H9 (cell line): ENCODE measurements around the gene RAB9A. TPM values are rescaled to one million over a fixed set of nuclear protein-coding genes. Genes with fewer than 3 reads are reported as not detected.

Source experiments
- DNase-seq: peaks from one replicate; pipeline ENCODE4 v3.0.0-alpha.2; 2017
- H2AFZ ChIP-seq: one replicate; pipeline ENCODE4 v1.6.1; 2013; ENCODE audit warnings: mild to moderate bottlenecking, low read length, control low read depth, moderate library complexity
- H2AK5ac ChIP-seq: 2 replicates; pipeline ENCODE4 v1.6.1; 2013; ENCODE audit warnings: low read length, control low read depth, mixed read lengths; ENCODE audit not compliant: insufficient read length
- H2BK120ac ChIP-seq: one replicate; pipeline ENCODE4 v1.6.1; 2013; ENCODE audit warnings: low read depth, mild to moderate bottlenecking, low read length, control low read depth, inconsistent platforms; ENCODE audit not compliant: poor library complexity, severe bottlenecking
- H2BK12ac ChIP-seq: 2 replicates; pipeline ENCODE4 v1.6.1; 2013; ENCODE audit warnings: low read length, control low read depth, mixed read lengths, low read depth; ENCODE audit not compliant: insufficient read length
- H2BK15ac ChIP-seq: 2 replicates; pipeline ENCODE4 v1.6.1; 2013; ENCODE audit warnings: low read depth, low read length, control low read depth
- H2BK20ac ChIP-seq: one replicate; pipeline ENCODE4 v1.6.1; 2013; ENCODE audit warnings: low read depth, mild to moderate bottlenecking, low read length, control low read depth, inconsistent platforms; ENCODE audit not compliant: poor library complexity, severe bottlenecking
- H2BK5ac ChIP-seq: 2 replicates; pipeline ENCODE4 v1.6.1; 2013; ENCODE audit warnings: low read length, control low read depth, mixed read lengths; ENCODE audit not compliant: insufficient read length
- H3K14ac ChIP-seq: 2 replicates; pipeline ENCODE4 v1.6.1; 2013; ENCODE audit warnings: low read length, control low read depth; ENCODE audit not compliant: insufficient read depth
- H3K18ac ChIP-seq: 2 replicates; pipeline ENCODE4 v1.6.1; 2013; ENCODE audit warnings: low read depth, mild to moderate bottlenecking, mixed read lengths, low read length, control low read depth; ENCODE audit not compliant: insufficient read length
- H3K23ac ChIP-seq: 2 replicates; pipeline ENCODE4 v1.6.1; 2013; ENCODE audit warnings: low read length, control low read depth, mixed read lengths, low read depth; ENCODE audit not compliant: insufficient read length
- H3K23me2 ChIP-seq: 2 replicates; pipeline ENCODE4 v1.6.1; 2013; ENCODE audit warnings: low read depth, mild to moderate bottlenecking, mixed read lengths, low read length, control low read depth; ENCODE audit not compliant: insufficient read length, poor library complexity, severe bottlenecking
- H3K27ac ChIP-seq: 2 replicates; pipeline ENCODE4 v1.5.1; 2013; ENCODE audit warnings: low read length, control low read depth, mixed read lengths, low read depth; ENCODE audit not compliant: insufficient read length
- H3K27me3 ChIP-seq: 2 replicates; pipeline ENCODE4 v1.6.1; 2013; ENCODE audit warnings: low read length, control low read depth, inconsistent platforms; ENCODE audit not compliant: insufficient read depth
- H3K4ac ChIP-seq: 2 replicates; pipeline ENCODE4 v1.6.1; 2013; ENCODE audit warnings: low read depth, mild to moderate bottlenecking, control low read depth, inconsistent platforms, low read length, moderate library complexity
- H3K4me1 ChIP-seq: 2 replicates; pipeline ENCODE4 v1.6.1; 2013; ENCODE audit warnings: low read length, control low read depth, inconsistent platforms; ENCODE audit not compliant: insufficient read depth
- H3K4me2 ChIP-seq: 2 replicates; pipeline ENCODE4 v1.6.1; 2013; ENCODE audit warnings: low read length, control low read depth, mixed read lengths; ENCODE audit not compliant: insufficient read length, insufficient read depth
- H3K56ac ChIP-seq: 2 replicates; pipeline ENCODE4 v1.6.1; 2013; ENCODE audit warnings: low read depth, mild to moderate bottlenecking, mixed read lengths, low read length, control low read depth; ENCODE audit not compliant: insufficient read length
- H3K79me1 ChIP-seq: 2 replicates; pipeline ENCODE4 v1.6.1; 2013; ENCODE audit warnings: low read depth, mild to moderate bottlenecking, moderate library complexity, low read length, control low read depth, inconsistent platforms; ENCODE audit not compliant: insufficient read depth, poor library complexity, severe bottlenecking
- H3K79me2 ChIP-seq: 2 replicates; pipeline ENCODE4 v1.6.1; 2013; ENCODE audit warnings: low read length, control low read depth, inconsistent platforms; ENCODE audit not compliant: insufficient read depth
- H3K9ac ChIP-seq: 2 replicates; pipeline ENCODE4 v1.6.1; 2013; ENCODE audit warnings: low read length, control low read depth, mixed read lengths; ENCODE audit not compliant: insufficient read length; ENCODE audit errors: extremely low read depth
- H3K9me3 ChIP-seq: one replicate; pipeline ENCODE4 v1.6.1; 2013; ENCODE audit warnings: low read depth, low read length, inconsistent platforms; ENCODE audit not compliant: control insufficient read depth
- H3T11ph ChIP-seq: one replicate; pipeline ENCODE4 v1.6.1; 2013; ENCODE audit warnings: mild to moderate bottlenecking, low read length, control low read depth, inconsistent platforms
- H4K20me1 ChIP-seq: one replicate; pipeline ENCODE4 v1.6.1; 2013; ENCODE audit not compliant: control insufficient read depth, insufficient read length, insufficient read depth
- H4K5ac ChIP-seq: 2 replicates; pipeline ENCODE4 v1.6.1; 2013; ENCODE audit warnings: low read depth, mild to moderate bottlenecking, mixed read lengths, low read length, control low read depth; ENCODE audit not compliant: insufficient read length
- H4K8ac ChIP-seq: replicated peaks from 2 replicates; pipeline ENCODE4 v1.6.1; 2013; ENCODE audit warnings: low read length, control low read depth, mixed read lengths, low read depth; ENCODE audit not compliant: insufficient read length
- H4K91ac ChIP-seq: 2 replicates; pipeline ENCODE4 v1.6.1; 2013; ENCODE audit warnings: low read depth, mild to moderate bottlenecking, moderate library complexity, mixed read lengths, low read length, control low read depth; ENCODE audit not compliant: insufficient read length
- H3K27ac Mint-ChIP-seq, 3 experiments: 2 replicates in 2 of 3; 3 replicates in 1 of 3; pipeline ENCODE4 v1.8.0; 2020 to 2021; ENCODE audit warnings: mixed read lengths in 3 of 3, mild to moderate bottlenecking in 1 of 3, moderate library complexity in 1 of 3
- H3K27me3 Mint-ChIP-seq: 2 replicates; pipeline ENCODE4 v1.8.0; 2021; ENCODE audit warnings: low read depth, mild to moderate bottlenecking, moderate library complexity, mixed read lengths
- H3K36me3 Mint-ChIP-seq, 3 experiments: 2 replicates in 2 of 3; 3 replicates in 1 of 3; pipeline ENCODE4 v1.8.0; 2020 to 2021; ENCODE audit warnings: low read depth in 3 of 3, mixed read lengths in 3 of 3; ENCODE audit not compliant: insufficient read depth in 1 of 3
- H3K4me1 Mint-ChIP-seq, 2 experiments: 2 replicates each; pipeline ENCODE4 v1.8.0; 2020; ENCODE audit warnings: mixed read lengths in 2 of 2
- H3K4me3 Mint-ChIP-seq, 2 experiments: 2 replicates in 1 of 2; 3 replicates in 1 of 2; pipeline ENCODE4 v1.8.0; 2020 to 2021; ENCODE audit warnings: mild to moderate bottlenecking in 2 of 2, mixed read lengths in 2 of 2, moderate library complexity in 1 of 2
- H3K9me3 Mint-ChIP-seq, 2 experiments: 2 replicates in 1 of 2; 3 replicates in 1 of 2; pipeline ENCODE4 v1.8.0; 2020; ENCODE audit warnings: mild to moderate bottlenecking in 2 of 2, mixed read lengths in 2 of 2, moderate library complexity in 1 of 2
- CTCF ChIP-seq: fragments of 200-600 bp; sonication (generic); conservative IDR thresholded peaks from 3 replicates; pipeline ENCODE4 v1.8.0; 2021; ENCODE audit warnings: antibody characterized with exemption, mild to moderate bottlenecking
- total RNA-seq: library from RNA; stranded (reverse); gene quantifications from 2 replicates; pipeline ENCODE4 v1.2.1, GENCODE V29; 2021

The RAB9A gene
- total RNA-seq, 1 experiment from 2014 or later: 21.3 TPM

DNA sequence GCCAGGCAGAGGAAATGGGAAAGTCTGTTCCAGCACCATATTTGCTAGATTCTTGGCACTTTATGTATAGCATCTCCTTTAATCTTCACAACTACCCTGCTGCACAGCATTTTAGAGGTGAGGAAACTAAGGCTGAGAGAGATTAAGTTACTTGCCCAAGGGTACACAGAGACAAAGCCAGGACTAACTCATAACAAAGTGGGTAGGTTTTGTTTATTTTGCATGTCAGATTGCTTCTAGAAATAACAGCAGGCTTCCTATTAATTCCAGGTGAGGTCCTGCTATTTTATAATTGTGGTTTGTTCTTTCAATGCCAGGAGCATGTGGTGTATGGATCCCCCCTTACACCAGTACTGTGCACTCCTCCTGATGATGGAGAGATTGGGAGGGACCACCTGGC is 21.0 kb upstream of the RAB9A start:
- Histone ChIP-seq H3K79me1 (no peaks in the 10 kb centered on the region), H3K14ac (no peak overlapping the region), H3K9me3 (no peaks in the 10 kb centered on the region), H3T11ph (no peak overlapping the region), H3K56ac (no peak overlapping the region), H4K5ac (no peak overlapping the region), H2BK120ac (no peak overlapping the region), H4K20me1 (no peaks in the 10 kb centered on the region), H3K23ac (no peak overlapping the region), H3K23me2 (no peaks in the 10 kb centered on the region), H2AFZ (no peak overlapping the region), H3K18ac (no peak overlapping the region), H2BK5ac (no peak overlapping the region), H2BK15ac (no peak overlapping the region), H4K8ac (no peak overlapping the region), H4K91ac (no peak overlapping the region), H2BK12ac (no peak overlapping the region), H3K79me2 (no peaks in the 10 kb centered on the region; the same call in 1 of the 2 replicates), H2AK5ac (no peak overlapping the region), H3K27me3 (no peaks in the 10 kb centered on the region), H3K4me1 (no peaks in the 10 kb centered on the region), H3K4me2 (no peak overlapping the region), H2BK20ac (no peak overlapping the region), H3K27ac (no peak overlapping the region), H3K4ac (no peak overlapping the region), H3K9ac (no peak overlapping the region)
- TF ChIP-seq CTCF: no peak
- Mint-ChIP-seq H3K4me3 (no peak overlapping the region), H3K9me3 (peaks cover 32 to 63% of the 10 kb centered on the region in 2 experiments), H3K36me3 (peaks cover 8 to 21% (median 12%) of the 10 kb centered on the region in 3 experiments; a peak in 6 of 7 replicates), H3K27ac (no peak overlapping the region), H3K4me1 (0 out of 4 replicates have a peak, but pooled peaks cover 0 to 3% of the 10 kb centered on the region in 2 experiments), H3K27me3 (no peaks in the 10 kb centered on the region; the same call in 1 of the 2 replicates)
- no peak for DNase-seq
